D721Med (cell line): Measurements from ENCODE around the gene RHPN2.

Experiments
- DNase-seq: peaks from one replicate; pipeline ENCODE4 v3.0.0; 2011; ENCODE audit warnings: low spot score; ENCODE audit not compliant: insufficient read length
- FAIRE-seq: peaks from 2 replicates; lab custom pipeline; 2011; peaks lifted over from hg19 to GRCh38; lab: Jason Lieb, UNC
- CTCF ChIP-seq: IDR thresholded peaks from 2 replicates; pipeline ENCODE4 v1.5.1; 2012; ENCODE audit warnings: mild to moderate bottlenecking, control low read depth; ENCODE audit not compliant: insufficient read depth; ENCODE audit errors: missing control alignments

Gene RHPN2

GRCh38 chr19:32936065-32936464, 128.6 kb downstream of the RHPN2 start:
- no peak for DNase-seq
- TF ChIP-seq CTCF, result no peak
- FAIRE-seq, result no peak

GRCh38 chr19:32935629-32936028, 129.1 kb downstream of the RHPN2 start:
- FAIRE-seq, result no peak
- TF ChIP-seq CTCF, result no peak
- DNase-seq, result no peak

- no peak for TF ChIP-seq CTCF
- DNase-seq (no peak), FAIRE-seq (no peak)
Observed at GRCh38 chr19:32933571-32933970, 131.1 kb downstream of the RHPN2 start.

DNA sequence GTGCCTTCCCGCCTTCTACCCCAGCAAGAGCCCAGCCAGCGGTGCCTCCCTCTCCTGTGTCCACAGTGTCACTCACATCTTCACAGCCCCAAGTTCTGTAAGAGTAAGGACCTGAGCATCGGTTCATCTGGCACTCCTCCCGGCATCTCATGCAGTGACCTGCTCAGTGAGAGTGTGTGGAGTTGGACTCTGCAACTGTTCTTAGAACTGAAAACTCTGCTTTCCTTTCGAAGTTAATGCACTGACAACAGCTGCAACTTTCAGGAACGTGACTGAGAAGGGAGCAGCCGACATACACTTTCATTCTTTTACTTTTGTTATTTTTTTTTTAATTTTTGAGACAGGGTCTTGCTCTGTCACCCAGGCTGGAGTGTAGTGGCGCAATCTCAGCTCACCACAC, 134.1 kb downstream of the RHPN2 start:
- DNase-seq (no peak), FAIRE-seq (no peak)
- no peak for TF ChIP-seq CTCF

DNA sequence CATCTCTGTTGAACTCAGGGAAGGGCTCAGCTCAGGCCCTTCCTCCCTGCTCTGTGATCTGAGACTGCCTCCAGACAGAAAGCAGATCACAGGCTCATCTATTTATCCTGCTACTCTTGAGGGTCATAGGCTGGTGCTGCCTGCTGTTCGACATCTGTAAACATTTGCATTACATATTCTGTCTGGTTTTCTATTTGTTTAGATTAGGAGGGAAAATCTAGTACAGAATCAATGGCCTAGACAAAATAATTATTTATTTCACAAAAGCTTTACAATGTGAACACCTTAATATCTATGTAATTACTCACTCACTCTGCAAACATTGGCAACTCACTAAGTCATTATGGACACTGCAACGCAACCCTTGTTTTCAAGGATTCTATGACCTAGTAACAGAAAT, 135.9 kb downstream of the RHPN2 start:
- DNase-seq, result no peak
- no peak for TF ChIP-seq CTCF
- FAIRE-seq, result no peak
